ENCODE measurements around the gene HS6ST3.

DNA sequence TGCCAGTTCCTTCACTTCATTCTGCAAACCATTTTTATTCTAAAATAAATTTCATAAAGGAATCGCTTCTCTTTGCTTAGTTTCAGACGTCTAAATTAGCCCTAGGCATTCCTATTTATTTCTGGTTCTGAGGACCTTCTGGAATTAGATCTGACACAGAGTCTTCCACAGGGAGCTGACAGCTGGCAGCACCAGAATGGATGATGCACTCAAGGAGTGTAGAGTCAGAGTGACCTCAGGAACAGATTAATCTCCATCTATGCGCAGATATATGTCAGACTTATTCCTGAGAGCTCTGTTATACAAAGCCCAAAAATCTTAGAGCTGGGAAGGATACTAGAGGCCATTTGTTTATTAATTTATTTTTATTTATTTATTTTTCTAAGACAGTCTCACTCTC lies 450.8 kb downstream of the HS6ST3 start:
- TF ChIP-seq HOXD1 (CRISPR knock-in tag; IDR thresholded peaks at IDR 0.05) (no peak), CTCF (CRISPR knock-in tag; IDR thresholded peaks at IDR 0.05) (no peak), RELA (CRISPR knock-in tag; IDR thresholded peaks at IDR 0.05) (no peak), RAD21 (CRISPR knock-in tag; IDR thresholded peaks at IDR 0.05) (no peak), MLXIP (CRISPR knock-in tag; IDR thresholded peaks at IDR 0.05; ENCODE audit: borderline replicate concordance) (no peak), JUND (CRISPR knock-in tag; IDR thresholded peaks at IDR 0.05) (no peak)
